WTC11 (cell line): ENCODE measurements around the gene GADD45B. TPM values are rescaled to one million over a fixed set of nuclear protein-coding genes. Genes with fewer than 3 reads are reported as not detected.

ENCODE experiments used
- ATAC-seq: fragments of 200-7000 bp; cut with Tn5 transposase; 2 replicates; pipeline ENCODE4 v1.10.0; 2021; ENCODE audit warnings: mild to moderate bottlenecking, moderate library complexity
- CTCF ChIA-PET: fragments of 300-600 bp; sonication (Branson Sonifier 250); formaldehyde crosslinking; loops from one replicate; lab custom pipeline; 2021; ENCODE audit warnings: antibody characterized with exemption; lab: Charles Lee
- POLR2A ChIA-PET: fragments of 350-600 bp; sonication (Branson Sonifier 250); formaldehyde crosslinking; loops from one replicate; lab custom pipeline; 2021; ENCODE audit warnings: antibody characterized with exemption; lab: Charles Lee
- DNase-seq: peaks from one replicate; pipeline ENCODE4 v3.0.0; 2021; ENCODE audit warnings: low spot score
- H3K27ac Mint-ChIP-seq: 2 replicates; pipeline ENCODE4 v1.8.0; 2021; ENCODE audit warnings: mixed read lengths
- H3K27me3 Mint-ChIP-seq: 2 replicates; pipeline ENCODE4 v1.8.0; 2021; ENCODE audit warnings: low read depth, mild to moderate bottlenecking, moderate library complexity, mixed read lengths
- H3K36me3 Mint-ChIP-seq: 2 replicates; pipeline ENCODE4 v1.8.0; 2021; ENCODE audit warnings: mixed read lengths
- H3K4me1 Mint-ChIP-seq: 2 replicates; pipeline ENCODE4 v1.8.0; 2022; ENCODE audit warnings: mixed read lengths
- H3K4me3 Mint-ChIP-seq: 2 replicates; pipeline ENCODE4 v1.8.0; 2021; ENCODE audit warnings: mild to moderate bottlenecking, moderate library complexity, mixed read lengths
- H3K9me3 Mint-ChIP-seq: 2 replicates; pipeline ENCODE4 v1.8.0; 2021; ENCODE audit warnings: mixed read lengths
- CBFB ChIP-seq: sonication (generic); formaldehyde crosslinking; IDR thresholded peaks from 2 replicates; pipeline ENCODE4 v1.8.1; 2022; ENCODE audit warnings: mild to moderate bottlenecking, low read depth, missing genetic modification reagents
- CREB1 ChIP-seq: sonication (generic); formaldehyde crosslinking; IDR thresholded peaks from 2 replicates; pipeline ENCODE4 v1.8.0; 2023; ENCODE audit warnings: mild to moderate bottlenecking, missing genetic modification reagents
- CREM ChIP-seq: sonication (generic); formaldehyde crosslinking; IDR thresholded peaks from 2 replicates; pipeline ENCODE4 v1.8.1; 2022; ENCODE audit warnings: mild to moderate bottlenecking, missing genetic modification reagents, moderate library complexity
- FOXJ3 ChIP-seq: sonication (generic); formaldehyde crosslinking; IDR thresholded peaks from 2 replicates; pipeline ENCODE4 v1.9.0; 2021; ENCODE audit warnings: missing genetic modification reagents, mild to moderate bottlenecking, borderline replicate concordance
- GRHL2 ChIP-seq: fragments of 250-450 bp; sonication (Bioruptor Pico); IDR thresholded peaks from 2 replicates; pipeline ENCODE4 v1.8.0; 2022; ENCODE audit warnings: mild to moderate bottlenecking, moderate library complexity; ENCODE audit not compliant: insufficient replicate concordance, severe bottlenecking
- HMGA2 ChIP-seq: fragments of 250-450 bp; sonication (Bioruptor Pico); IDR thresholded peaks from 2 replicates; pipeline ENCODE4 v1.4.0; 2021; ENCODE audit warnings: mild to moderate bottlenecking, moderate library complexity
- JAZF1 ChIP-seq: fragments of 250-450 bp; sonication (Bioruptor Pico); IDR thresholded peaks from 2 replicates; pipeline ENCODE4 v1.9.0; 2021; ENCODE audit warnings: moderate library complexity, mild to moderate bottlenecking, inconsistent platforms
- MYBL2 ChIP-seq: sonication (generic); formaldehyde crosslinking; IDR thresholded peaks from 2 replicates; pipeline ENCODE4 v1.8.1; 2023; ENCODE audit warnings: mild to moderate bottlenecking, moderate library complexity, missing genetic modification reagents
- NFYB ChIP-seq: sonication (generic); formaldehyde crosslinking; conservative IDR thresholded peaks from 2 replicates; pipeline ENCODE4 v1.8.0; 2022; ENCODE audit warnings: low read depth, missing genetic modification reagents
- NR3C1 ChIP-seq: sonication (generic); formaldehyde crosslinking; conservative IDR thresholded peaks from 2 replicates; pipeline ENCODE4 v1.8.1; 2023; ENCODE audit warnings: low read depth, mild to moderate bottlenecking, missing genetic modification reagents
- OVOL2 ChIP-seq: fragments of 250-450 bp; sonication (Bioruptor Pico); IDR thresholded peaks from 2 replicates; pipeline ENCODE4 v1.9.0; 2021; ENCODE audit warnings: mild to moderate bottlenecking, borderline replicate concordance
- SOX15 ChIP-seq: fragments of 250-450 bp; sonication (Bioruptor Pico); IDR thresholded peaks from 2 replicates; pipeline ENCODE4 v1.9.0; 2021; ENCODE audit warnings: mild to moderate bottlenecking
- ZBTB21 ChIP-seq: sonication (generic); formaldehyde crosslinking; IDR thresholded peaks from 2 replicates; pipeline ENCODE4 v1.8.1; 2023; ENCODE audit warnings: mild to moderate bottlenecking, missing genetic modification reagents, borderline replicate concordance
- ZNF317 ChIP-seq: sonication (generic); formaldehyde crosslinking; IDR thresholded peaks from 2 replicates; pipeline ENCODE4 v1.8.1; 2023; ENCODE audit warnings: low read depth, mild to moderate bottlenecking, moderate library complexity, missing genetic modification reagents, borderline replicate concordance
- ZNF396 ChIP-seq: fragments of 250-450 bp; sonication (Bioruptor Pico); IDR thresholded peaks from 2 replicates; pipeline ENCODE4 v1.8.0; 2021; ENCODE audit warnings: mild to moderate bottlenecking, moderate library complexity, borderline replicate concordance
- total RNA-seq: library from RNA; stranded (reverse); gene quantifications from 3 replicates; pipeline ENCODE4 v1.2.3, GENCODE V29; 2021
- TF ChIP-seq, protein P1 (sequence below): sonication (generic); formaldehyde crosslinking; IDR thresholded peaks from 2 replicates; pipeline ENCODE4 v1.8.0; 2022; ENCODE audit warnings: mild to moderate bottlenecking, missing genetic modification reagents
- TF ChIP-seq, protein P2 (sequence below): sonication (generic); formaldehyde crosslinking; IDR thresholded peaks from 2 replicates; pipeline ENCODE4 v1.8.0; 2023; ENCODE audit warnings: missing genetic modification reagents
- TF ChIP-seq, protein P3 (sequence below): sonication (generic); formaldehyde crosslinking; IDR thresholded peaks from 2 replicates; pipeline ENCODE4 v1.8.0; 2022; ENCODE audit warnings: mild to moderate bottlenecking, missing genetic modification reagents
- TF ChIP-seq, protein P4 (sequence below): fragments of 250-450 bp; sonication (Bioruptor Pico); conservative IDR thresholded peaks from 2 replicates; pipeline ENCODE4 v1.9.0; 2021; ENCODE audit warnings: mild to moderate bottlenecking
- TF ChIP-seq, protein P5 (sequence below): sonication (generic); formaldehyde crosslinking; IDR thresholded peaks from 2 replicates; pipeline ENCODE4 v1.8.0; 2022; ENCODE audit warnings: mild to moderate bottlenecking, missing genetic modification reagents
- TF ChIP-seq, protein P6 (sequence below): sonication (generic); formaldehyde crosslinking; IDR thresholded peaks from 2 replicates; pipeline ENCODE4 v1.8.1; 2023; ENCODE audit warnings: mild to moderate bottlenecking, missing genetic modification reagents, moderate library complexity

Gene GADD45B
- total RNA-seq, 1 experiment from 2014 or later = 17.9 TPM

DNA sequence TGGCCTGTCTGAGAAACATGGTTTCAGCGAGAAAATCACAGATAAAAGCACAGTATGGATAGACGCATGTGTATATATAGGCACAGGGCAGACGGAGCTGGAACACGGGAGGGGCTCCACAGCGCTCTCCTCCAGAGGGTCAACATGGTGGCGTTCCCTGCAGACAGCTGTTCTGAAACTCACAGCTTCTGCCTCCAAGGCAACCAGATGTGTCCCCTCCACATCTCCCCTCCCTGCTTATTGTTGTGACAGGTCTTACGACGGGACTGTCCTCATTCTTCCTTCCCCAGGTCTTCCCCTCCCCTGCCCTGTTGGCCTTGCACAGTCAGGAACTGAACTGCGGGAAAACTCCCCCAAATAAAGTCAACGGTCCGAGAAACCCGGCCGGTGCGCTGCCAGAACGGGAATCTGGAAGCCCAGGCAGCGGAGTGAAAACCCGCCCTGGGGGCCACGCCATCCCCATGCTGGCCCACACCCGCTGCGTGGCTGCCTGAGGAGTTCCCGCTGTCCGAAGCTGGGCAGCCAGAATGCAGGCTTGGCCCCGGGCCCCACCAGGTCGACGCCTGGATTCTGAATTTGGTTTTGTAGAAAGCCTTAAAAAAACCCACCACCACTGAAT lies 45.9 kb upstream of the GADD45B start:
- ATAC-seq (no peak), DNase-seq (no peak)
- CTCF ChIA-PET = interaction anchor here (3.0 kb wide), 1 partner anchor 181 kb away, joined by 19 read pairs; no protein-coding TSS in a partner anchor
- H3K27ac Mint-ChIP-seq = peak overlapping the region; percentile 95
- no peaks in the 10 kb centered on the region for H3K9me3 Mint-ChIP-seq
- H3K4me3 Mint-ChIP-seq = no peak overlapping the region
- H3K4me1 Mint-ChIP-seq = peaks cover 27% of the 10 kb centered on the region
- TF ChIP-seq ZNF396 (CRISPR knock-in tag) (no peak), ZNF317 (CRISPR knock-in tag) (no peak), CREM (CRISPR knock-in tag) (no peak), MYBL2 (no peak)
- TF ChIP-seq, protein P1, sequence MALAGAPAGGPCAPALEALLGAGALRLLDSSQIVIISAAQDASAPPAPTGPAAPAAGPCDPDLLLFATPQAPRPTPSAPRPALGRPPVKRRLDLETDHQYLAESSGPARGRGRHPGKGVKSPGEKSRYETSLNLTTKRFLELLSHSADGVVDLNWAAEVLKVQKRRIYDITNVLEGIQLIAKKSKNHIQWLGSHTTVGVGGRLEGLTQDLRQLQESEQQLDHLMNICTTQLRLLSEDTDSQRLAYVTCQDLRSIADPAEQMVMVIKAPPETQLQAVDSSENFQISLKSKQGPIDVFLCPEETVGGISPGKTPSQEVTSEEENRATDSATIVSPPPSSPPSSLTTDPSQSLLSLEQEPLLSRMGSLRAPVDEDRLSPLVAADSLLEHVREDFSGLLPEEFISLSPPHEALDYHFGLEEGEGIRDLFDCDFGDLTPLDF (CRISPR knock-in tag) = no peak
- TF ChIP-seq, protein P2, sequence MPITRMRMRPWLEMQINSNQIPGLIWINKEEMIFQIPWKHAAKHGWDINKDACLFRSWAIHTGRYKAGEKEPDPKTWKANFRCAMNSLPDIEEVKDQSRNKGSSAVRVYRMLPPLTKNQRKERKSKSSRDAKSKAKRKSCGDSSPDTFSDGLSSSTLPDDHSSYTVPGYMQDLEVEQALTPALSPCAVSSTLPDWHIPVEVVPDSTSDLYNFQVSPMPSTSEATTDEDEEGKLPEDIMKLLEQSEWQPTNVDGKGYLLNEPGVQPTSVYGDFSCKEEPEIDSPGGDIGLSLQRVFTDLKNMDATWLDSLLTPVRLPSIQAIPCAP (CRISPR knock-in tag) = no peak
- TF ChIP-seq, protein P3, sequence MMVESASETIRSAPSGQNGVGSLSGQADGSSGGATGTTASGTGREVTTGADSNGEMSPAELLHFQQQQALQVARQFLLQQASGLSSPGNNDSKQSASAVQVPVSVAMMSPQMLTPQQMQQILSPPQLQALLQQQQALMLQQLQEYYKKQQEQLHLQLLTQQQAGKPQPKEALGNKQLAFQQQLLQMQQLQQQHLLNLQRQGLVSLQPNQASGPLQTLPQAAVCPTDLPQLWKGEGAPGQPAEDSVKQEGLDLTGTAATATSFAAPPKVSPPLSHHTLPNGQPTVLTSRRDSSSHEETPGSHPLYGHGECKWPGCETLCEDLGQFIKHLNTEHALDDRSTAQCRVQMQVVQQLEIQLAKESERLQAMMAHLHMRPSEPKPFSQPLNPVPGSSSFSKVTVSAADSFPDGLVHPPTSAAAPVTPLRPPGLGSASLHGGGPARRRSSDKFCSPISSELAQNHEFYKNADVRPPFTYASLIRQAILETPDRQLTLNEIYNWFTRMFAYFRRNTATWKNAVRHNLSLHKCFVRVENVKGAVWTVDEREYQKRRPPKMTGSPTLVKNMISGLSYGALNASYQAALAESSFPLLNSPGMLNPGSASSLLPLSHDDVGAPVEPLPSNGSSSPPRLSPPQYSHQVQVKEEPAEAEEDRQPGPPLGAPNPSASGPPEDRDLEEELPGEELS = no peak
- POLR2A ChIA-PET = interaction anchor here (1.0 kb wide), 1 partner anchor 12 kb away, joined by 5 read pairs; no protein-coding TSS in a partner anchor
- H3K27me3 Mint-ChIP-seq = no peaks in the 10 kb centered on the region
- H3K36me3 Mint-ChIP-seq = peaks cover 11% of the 10 kb centered on the region

DNA sequence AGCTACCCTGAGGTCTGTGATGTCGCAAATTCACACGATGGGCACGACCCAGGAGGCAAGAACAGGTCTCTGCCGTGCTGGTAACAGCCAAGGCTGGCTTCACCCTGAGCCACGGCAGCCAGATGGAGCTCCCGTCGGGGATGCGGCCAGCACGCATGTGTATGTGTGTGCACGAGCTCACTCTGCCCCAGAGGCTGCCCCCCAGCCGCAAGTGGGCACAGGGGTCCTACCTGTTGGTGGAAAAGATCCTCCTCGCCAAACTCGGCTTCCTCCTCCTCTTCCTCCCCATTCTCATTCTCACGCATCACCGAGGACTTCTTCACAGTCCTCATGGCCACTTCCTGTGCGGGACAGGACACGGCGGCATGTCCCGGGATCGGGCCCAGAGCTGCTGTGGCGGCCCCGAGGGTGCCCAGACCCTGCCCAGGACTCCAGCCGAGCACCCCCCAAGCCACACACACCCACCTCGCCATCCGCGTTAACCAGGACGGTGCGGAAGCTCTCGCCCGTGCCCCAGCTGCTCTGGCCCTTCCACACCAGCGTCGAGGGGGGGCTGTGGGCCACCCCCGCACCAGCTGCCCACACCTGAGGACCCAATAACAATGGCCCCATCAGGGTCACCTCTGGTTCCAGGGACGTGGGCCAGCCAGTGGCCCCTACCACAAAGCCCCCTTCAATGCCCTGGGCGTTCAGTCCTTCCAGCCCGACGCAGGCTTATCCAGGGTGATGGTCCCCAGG lies 44.4 kb upstream of the GADD45B start:
- TF ChIP-seq GRHL2 (CRISPR knock-in tag) = no peak
- TF ChIP-seq CBFB (CRISPR knock-in tag) = no peak
- no peak for TF ChIP-seq NFYB
- TF ChIP-seq ZBTB21 (CRISPR knock-in tag) = no peak
- no peak for TF ChIP-seq SOX15 (CRISPR knock-in tag)
- no peak for TF ChIP-seq MYBL2
- TF ChIP-seq JAZF1 = no peak
- TF ChIP-seq FOXJ3 (CRISPR knock-in tag) = no peak
- no peak for TF ChIP-seq OVOL2 (CRISPR knock-in tag)
- TF ChIP-seq, protein P2 (CRISPR knock-in tag) = no peak
- TF ChIP-seq NR3C1 = no peak
- TF ChIP-seq, protein P4, sequence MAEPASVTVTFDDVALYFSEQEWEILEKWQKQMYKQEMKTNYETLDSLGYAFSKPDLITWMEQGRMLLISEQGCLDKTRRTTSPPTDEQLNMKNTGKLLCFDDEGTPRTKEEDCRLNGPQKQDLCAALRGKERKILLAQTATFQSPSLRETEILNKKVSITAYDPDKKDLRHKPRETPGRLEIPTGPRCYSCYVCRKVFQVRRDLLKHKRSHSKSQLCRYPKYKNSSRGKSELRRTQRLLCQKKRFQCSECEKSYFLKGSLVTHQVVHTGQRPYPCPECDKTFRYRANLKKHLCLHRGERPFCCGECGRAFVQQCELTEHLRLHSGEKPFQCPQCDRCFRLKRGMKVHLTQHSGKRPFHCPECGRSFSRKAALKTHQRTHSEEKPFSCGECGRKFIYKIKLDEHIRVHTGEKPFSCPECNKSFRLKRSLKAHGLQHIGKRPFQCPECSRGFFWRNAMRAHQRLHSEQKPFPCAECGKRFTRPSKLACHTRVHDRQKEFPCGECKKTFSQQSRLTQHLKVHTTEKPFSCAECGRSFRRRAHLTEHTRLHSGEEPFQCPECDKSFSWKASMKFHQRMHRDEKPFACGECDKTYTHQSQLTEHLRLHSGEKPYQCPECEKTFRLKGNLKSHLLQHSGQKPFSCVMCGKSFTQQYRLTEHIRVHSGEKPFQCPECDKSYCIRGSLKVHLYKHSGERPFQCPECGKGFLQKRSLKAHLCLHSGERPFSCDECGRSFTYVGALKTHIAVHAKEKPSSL (CRISPR knock-in tag) = no peak
- TF ChIP-seq HMGA2 (CRISPR knock-in tag) = no peak
- TF ChIP-seq, protein P5, sequence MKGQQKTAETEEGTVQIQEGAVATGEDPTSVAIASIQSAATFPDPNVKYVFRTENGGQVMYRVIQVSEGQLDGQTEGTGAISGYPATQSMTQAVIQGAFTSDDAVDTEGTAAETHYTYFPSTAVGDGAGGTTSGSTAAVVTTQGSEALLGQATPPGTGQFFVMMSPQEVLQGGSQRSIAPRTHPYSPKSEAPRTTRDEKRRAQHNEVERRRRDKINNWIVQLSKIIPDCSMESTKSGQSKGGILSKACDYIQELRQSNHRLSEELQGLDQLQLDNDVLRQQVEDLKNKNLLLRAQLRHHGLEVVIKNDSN (CRISPR knock-in tag) = no peak
- TF ChIP-seq, protein P6, sequence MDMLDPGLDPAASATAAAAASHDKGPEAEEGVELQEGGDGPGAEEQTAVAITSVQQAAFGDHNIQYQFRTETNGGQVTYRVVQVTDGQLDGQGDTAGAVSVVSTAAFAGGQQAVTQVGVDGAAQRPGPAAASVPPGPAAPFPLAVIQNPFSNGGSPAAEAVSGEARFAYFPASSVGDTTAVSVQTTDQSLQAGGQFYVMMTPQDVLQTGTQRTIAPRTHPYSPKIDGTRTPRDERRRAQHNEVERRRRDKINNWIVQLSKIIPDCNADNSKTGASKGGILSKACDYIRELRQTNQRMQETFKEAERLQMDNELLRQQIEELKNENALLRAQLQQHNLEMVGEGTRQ (CRISPR knock-in tag) = no peak
- no peak for TF ChIP-seq ZNF396 (CRISPR knock-in tag)
- TF ChIP-seq CREB1 = no peak
- TF ChIP-seq, all 79 proteins: peak for 0
- Mint-ChIP-seq H3K4me3 (no peak overlapping the region), H3K4me1 (peaks cover 19% of the 10 kb centered on the region), H3K36me3 (peaks cover 19% of the 10 kb centered on the region), H3K27ac (no peak overlapping the region), H3K9me3 (no peaks in the 10 kb centered on the region), H3K27me3 (no peaks in the 10 kb centered on the region)
- DNase-seq (no peak), ATAC-seq (no peak)
- POLR2A ChIA-PET = no interaction called here
- CTCF ChIA-PET = interaction anchor here (0.9 to 1.0 kb wide), 2 partner anchors 16 to 193 kb away, joined by 3 to 4 read pairs; no protein-coding TSS in a partner anchor
